T-cell (primary cell): ENCODE results near the gene UGT2B10. TPM values are rescaled to one million over a fixed set of nuclear protein-coding genes. Genes with fewer than 3 reads are reported as not detected.
"Not testable (repeated sequence)": the region's sequence is repeated elsewhere in the genome, so short reads cannot be mapped to it uniquely, and the experiment has no call there.

Source experiments
- ATAC-seq, 4 experiments: fragments of 200-7000 bp in 3 of 4; fragments of 150-1000 bp in 1 of 4; cut with Tn5 transposase; replicated peaks in 1 of 4; 1 replicate in 3 of 4; 2 replicates in 1 of 4; pipeline ENCODE4 v1.10.0; 2021; ENCODE audit warnings: moderate library complexity in 3 of 4, mild to moderate bottlenecking in 2 of 4, moderate number of reproducible peaks in 1 of 4
- CTCF ChIA-PET, 2 donors: fragments of 300-600 bp; sonication (Branson Sonifier 250); formaldehyde crosslinking; loops; one replicate each; lab custom pipeline; 2022; ENCODE audit warnings: antibody characterized with exemption in 2 of 2; lab: Charles Lee
- POLR2A ChIA-PET, 2 donors: fragments of 300-600 bp; sonication (Branson Sonifier 250); formaldehyde crosslinking; loops; one replicate each; lab custom pipeline; 2022; ENCODE audit warnings: antibody characterized with exemption in 2 of 2; lab: Charles Lee
- DNase-seq, 35 experiments: peaks; one replicate each; pipeline versions ENCODE4 v3.0.0 to v3.0.0-alpha.2; 2013 to 2023
- H3K27ac ChIP-seq: one replicate; pipeline ENCODE4 v1.5.1; 2013; ENCODE audit warnings: low read length
- H3K27me3 ChIP-seq, 2 experiments: replicated peaks in 1 of 2; 1 replicate in 1 of 2; 2 replicates in 1 of 2; pipeline versions ENCODE4 v1.6.1 to v1.7.0; 2013; ENCODE audit warnings: low read length in 1 of 2, mixed read lengths in 1 of 2; ENCODE audit not compliant: control insufficient read depth in 2 of 2, insufficient read depth in 2 of 2; ENCODE audit errors: extremely low read depth in 1 of 2
- H3K36me3 ChIP-seq, 2 donors: 1 replicate in 1 of 2; 2 replicates in 1 of 2; pipeline versions ENCODE4 v1.6.1 to v1.7.0; 2013; ENCODE audit warnings: low read length in 1 of 2; ENCODE audit not compliant: control insufficient read depth in 2 of 2, insufficient read depth in 1 of 2; ENCODE audit errors: extremely low read depth in 1 of 2
- H3K4me1 ChIP-seq, 2 experiments: 1 replicate in 1 of 2; 2 replicates in 1 of 2; pipeline versions ENCODE4 v1.6.1 to v1.7.0; 2013; ENCODE audit warnings: low read length in 2 of 2, mixed read lengths in 1 of 2; ENCODE audit not compliant: insufficient read depth in 2 of 2, control insufficient read depth in 1 of 2; ENCODE audit errors: extremely low read depth in 1 of 2
- H3K4me3 ChIP-seq, 2 donors: 1 replicate in 1 of 2; 2 replicates in 1 of 2; pipeline versions ENCODE4 v1.5.1 to v1.7.0; 2013; ENCODE audit warnings: mild to moderate bottlenecking in 2 of 2, low read length in 1 of 2, moderate library complexity in 1 of 2; ENCODE audit not compliant: control insufficient read depth in 1 of 2; ENCODE audit errors: extremely low read depth in 1 of 2
- H3K9me3 ChIP-seq: 2 replicates; pipeline ENCODE4 v1.7.0; 2013
- H3K27ac Mint-ChIP-seq, 2 donors: one replicate each; pipeline ENCODE4 v1.8.0; 2020 to 2021; ENCODE audit warnings: mild to moderate bottlenecking in 2 of 2, mixed read lengths in 2 of 2
- H3K27me3 Mint-ChIP-seq, 2 donors: one replicate each; pipeline ENCODE4 v1.8.0; 2021 to 2022; ENCODE audit warnings: mixed read lengths in 2 of 2
- H3K36me3 Mint-ChIP-seq: one replicate; pipeline ENCODE4 v1.8.0; 2021; ENCODE audit warnings: mixed read lengths
- H3K4me1 Mint-ChIP-seq, 3 donors: one replicate each; pipeline ENCODE4 v1.8.0; 2020 to 2022; ENCODE audit warnings: mixed read lengths in 3 of 3, mild to moderate bottlenecking in 1 of 3
- H3K4me3 Mint-ChIP-seq, 3 donors: one replicate each; pipeline ENCODE4 v1.8.0; 2020 to 2022; ENCODE audit warnings: mild to moderate bottlenecking in 3 of 3, mixed read lengths in 3 of 3, moderate library complexity in 3 of 3
- H3K9me3 Mint-ChIP-seq, 3 donors: one replicate each; pipeline ENCODE4 v1.8.0; 2020 to 2022; ENCODE audit warnings: mixed read lengths in 3 of 3
- WGBS: methylation state at CpG from one replicate; pipeline ENCODE4 v1.1.5; 2013; ENCODE audit warnings: missing lambda C conversion rate; ENCODE audit not compliant: insufficient coverage; 5-methylcytosine and 5-hydroxymethylcytosine counted together
- total RNA-seq, 35 experiments: library from RNA in 6 of 35; stranded (reverse) in 6 of 35; fragments of 120-200 nt in 1 of 35; gene quantifications; one replicate each; pipeline versions ENCODE4 v1.2.1 to v1.2.4 and lab custom pipeline; 2013 to 2026

UGT2B10 gene
- under 1 TPM in 1 of 5 donors, not detected in 4; 0.16 TPM for total RNA-seq
- not detected for total RNA-seq (2013)
- total RNA-seq (lab: John Stamatoyannopoulos, UW) = 0 to 0.12 (median 0) reads per million in 29 experiments

GRCh38 chr4:68815617-68816409 is at the start of gene UGT2B10:
TSS of gene UGT2B10 (plus strand) at chr4:68815994. CDS start at chr4:68816020, 26 bp downstream.
- DNase-seq, H3K9me3 ChIP-seq, H3K4me1 Mint-ChIP-seq, H3K27me3 ChIP-seq, H3K36me3 ChIP-seq, H3K4me3 Mint-ChIP-seq, ATAC-seq, H3K27ac ChIP-seq, H3K36me3 Mint-ChIP-seq, H3K27ac Mint-ChIP-seq, POLR2A ChIA-PET, H3K27me3 Mint-ChIP-seq, H3K4me1 ChIP-seq, H3K9me3 Mint-ChIP-seq, H3K4me3 ChIP-seq, CTCF ChIA-PET: not testable (repeated sequence)
- no CpG with 5 or more reads among the region's 4 CpGs for WGBS

- H3K27ac Mint-ChIP-seq, H3K4me1 ChIP-seq, H3K27me3 ChIP-seq, H3K9me3 ChIP-seq, H3K4me1 Mint-ChIP-seq, ATAC-seq, POLR2A ChIA-PET, H3K36me3 Mint-ChIP-seq, H3K36me3 ChIP-seq, CTCF ChIA-PET, H3K4me3 Mint-ChIP-seq, H3K4me3 ChIP-seq, DNase-seq, H3K27me3 Mint-ChIP-seq, H3K27ac ChIP-seq: not testable (repeated sequence)
- H3K9me3 Mint-ChIP-seq = peaks cover 0 to 11% (median 0%) of the 10 kb centered on the region in 3 donors
These were observed 44.0 kb upstream of the UGT2B10 start for GRCh38 chr4:68771836-68772235.

- POLR2A ChIA-PET = no interaction called here
- Mint-ChIP-seq H3K27ac (no peak overlapping the region), H3K4me3 (no peak overlapping the region), H3K27me3 (no peaks in the 10 kb centered on the region), H3K36me3 (no peaks in the 10 kb centered on the region), H3K4me1 (no peaks in the 10 kb centered on the region), H3K9me3 (peaks cover 0 to 11% (median 0%) of the 10 kb centered on the region in 3 donors)
- Histone ChIP-seq H3K4me3 (no peak overlapping the region), H3K9me3 (no peaks in the 10 kb centered on the region), H3K36me3 (no peaks in the 10 kb centered on the region), H3K27ac (no peak overlapping the region), H3K4me1 (no peaks in the 10 kb centered on the region), H3K27me3 (no peaks in the 10 kb centered on the region)
- DNase-seq (no peak), ATAC-seq (no peak)
- 64% methylated on average over 5 of the region's 5 CpGs for WGBS
- CTCF ChIA-PET = no interaction called here
These were observed 42.1 kb upstream of the UGT2B10 start for GRCh38 chr4:68773699-68774098.

DNA sequence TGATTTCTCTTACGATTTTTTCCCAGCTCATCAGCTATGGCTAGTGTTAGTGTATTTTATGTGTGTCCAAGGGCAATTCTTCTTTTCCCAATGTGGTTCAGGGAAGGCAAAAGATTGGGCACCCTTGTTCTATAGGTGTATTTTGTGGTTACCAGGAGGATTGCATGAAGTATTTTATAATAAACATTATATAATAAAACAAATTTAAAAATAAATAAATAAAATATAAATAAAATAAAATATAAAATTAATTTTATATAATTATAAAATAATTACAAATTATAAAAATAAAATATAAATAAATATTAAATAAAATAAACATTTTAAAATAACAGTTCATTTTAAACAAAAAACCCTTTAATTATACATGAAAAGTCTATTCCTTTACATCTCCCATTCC is 35.6 kb upstream of the UGT2B10 start:
- Histone ChIP-seq H3K27ac (no peak overlapping the region), H3K36me3 (no peaks in the 10 kb centered on the region), H3K27me3 (no peaks in the 10 kb centered on the region), H3K4me3 (no peak overlapping the region), H3K9me3 (peaks cover 2% of the 10 kb centered on the region), H3K4me1 (no peaks in the 10 kb centered on the region)
- ChIA-PET CTCF (no interaction called here), POLR2A (no interaction called here)
- Mint-ChIP-seq H3K4me1 (no peaks in the 10 kb centered on the region), H3K9me3 (peaks cover 21 to 35% (median 21%) of the 10 kb centered on the region in 3 donors), H3K4me3 (no peak overlapping the region), H3K27ac (no peak overlapping the region), H3K36me3 (peaks cover 3% of the 10 kb centered on the region), H3K27me3 (no peaks in the 10 kb centered on the region)
- WGBS = no CpG with 5 or more reads among the region's 1 CpG
- DNase-seq = no peak
- ATAC-seq = no peak

GRCh38 chr4:68797048-68797447 is 18.7 kb upstream of the UGT2B10 start:
- WGBS = 88% methylated on average over 1 of the region's 1 CpG
- no peak overlapping the region for H3K4me3 Mint-ChIP-seq
- no peak overlapping the region for H3K27ac ChIP-seq
- no peaks in the 10 kb centered on the region for H3K9me3 ChIP-seq
- H3K4me1 ChIP-seq = no peaks in the 10 kb centered on the region
- H3K27ac Mint-ChIP-seq = no peak overlapping the region
- ChIA-PET POLR2A (no interaction called here), CTCF (no interaction called here)
- H3K27me3 Mint-ChIP-seq = no peaks in the 10 kb centered on the region
- no peak for DNase-seq
- no peaks in the 10 kb centered on the region for H3K36me3 ChIP-seq
- no peak for ATAC-seq
- H3K36me3 Mint-ChIP-seq = no peaks in the 10 kb centered on the region
- no peaks in the 10 kb centered on the region for H3K4me1 Mint-ChIP-seq
- H3K4me3 ChIP-seq = no peak overlapping the region
- no peaks in the 10 kb centered on the region for H3K9me3 Mint-ChIP-seq
- H3K27me3 ChIP-seq = no peaks in the 10 kb centered on the region

GRCh38 chr4:68797618-68798017 is 18.2 kb upstream of the UGT2B10 start:
- Histone ChIP-seq H3K4me1 (no peaks in the 10 kb centered on the region), H3K27me3 (no peaks in the 10 kb centered on the region), H3K4me3 (no peak overlapping the region), H3K27ac (no peak overlapping the region), H3K36me3 (no peaks in the 10 kb centered on the region), H3K9me3 (no peaks in the 10 kb centered on the region)
- Mint-ChIP-seq H3K27ac (no peak overlapping the region), H3K27me3 (no peaks in the 10 kb centered on the region), H3K4me3 (no peak overlapping the region), H3K36me3 (no peaks in the 10 kb centered on the region), H3K4me1 (no peaks in the 10 kb centered on the region), H3K9me3 (no peaks in the 10 kb centered on the region)
- ChIA-PET POLR2A (no interaction called here), CTCF (no interaction called here)
- no peak for ATAC-seq
- DNase-seq = no peak
- WGBS = no CpG with 5 or more reads among the region's 3 CpGs
